ENCODE measurements around the gene KLF15. TPM values are rescaled to one million over a fixed set of nuclear protein-coding genes. Genes with fewer than 3 reads are reported as not detected.

Gene KLF15
- total and polyA plus RNA-seq, 2 of the 4 experiments (the other 2 are of a cell fraction): 0.18 to 0.24 TPM

GRCh38 chr3:126373146-126373613 is 16.0 kb upstream of the KLF15 start:
- in situ Hi-C loops (cut with MboI; ENCODE audit: low sequenced_read_pairs): loop anchor here (10.0 kb wide), 2 partner anchors 118 to 258 kb away; no protein-coding TSS in a partner anchor
- CTCF ChIA-PET: no interaction called here
- Histone ChIP-seq H3K4ac (ENCODE audit: low read depth, low read length) (no peak overlapping the region), H3K4me1 (ENCODE audit: control insufficient read depth, insufficient read depth, low read length) (no peaks in the 10 kb centered on the region), H3K9ac (ENCODE audit: low read depth, low read length) (no peak overlapping the region), H3K9me3 (ENCODE audit: control insufficient read depth, insufficient read depth, low read length) (no peaks in the 10 kb centered on the region), H4K20me1 (ENCODE audit: insufficient read depth, low read length) (no peaks in the 10 kb centered on the region; the same call in 1 of the 2 replicates), H3K4me2 (ENCODE audit: low read depth, low read length) (no peak overlapping the region), H3K56ac (ENCODE audit: extremely low read depth, insufficient read depth, low read length) (no peak overlapping the region), H3K79me1 (ENCODE audit: low read depth in 1 of 2, low read length in 2 of 2) (no peaks in the 10 kb centered on the region), H3K23ac (ENCODE audit: low read depth, low read length) (no peak overlapping the region), H3K9me1 (ENCODE audit: insufficient read depth, low read length) (no peaks in the 10 kb centered on the region), H2BK120ac (ENCODE audit: low read depth, low read length) (no peak overlapping the region), H2BK20ac (ENCODE audit: low read depth, low read length) (no peak overlapping the region), H3K36me3 (ENCODE audit: control insufficient read depth, insufficient read depth, low read length) (no peaks in the 10 kb centered on the region), H2AK9ac (replicated peaks; ENCODE audit: low read depth, low read length, poor library complexity) (no peak overlapping the region), H2AK5ac (ENCODE audit: low read depth, low read length) (no peak overlapping the region), H4K8ac (ENCODE audit: low read depth in 2 of 2, low read length in 2 of 2) (no peak overlapping the region), H3K14ac (replicated peaks; ENCODE audit: low read depth, low read length) (no peak overlapping the region), H3K18ac (ENCODE audit: low read depth, low read length) (no peak overlapping the region), H2BK15ac (ENCODE audit: low read depth, low read length) (no peak overlapping the region), H2BK5ac (ENCODE audit: low read depth, low read length, poor library complexity, severe bottlenecking) (no peak overlapping the region), H3K27ac (ENCODE audit: insufficient read depth, low read length) (no peak overlapping the region), H3K27me3 (ENCODE audit: control insufficient read depth, insufficient read depth, low read length) (peaks cover 21% of the 10 kb centered on the region), H2AFZ (replicated peaks; ENCODE audit: low read length, poor library complexity) (no peak overlapping the region), H4K5ac (ENCODE audit: low read depth, low read length) (no peak overlapping the region), H3K4me3 (ENCODE audit: insufficient read depth, low read depth, low read length) (no peak overlapping the region), H4K91ac (ENCODE audit: insufficient read depth, low read depth, low read length) (no peak overlapping the region)
- no peak for TF ChIP-seq CEBPB (IDR thresholded peaks at IDR 0.05; ENCODE audit: low read depth, low read length)
- TF ChIP-seq MAZ (IDR thresholded peaks at IDR 0.05; ENCODE audit: borderline replicate concordance, low read depth, low read length): no peak
- no peak for TF ChIP-seq RFX5 (IDR thresholded peaks at IDR 0.05; ENCODE audit: low read depth, low read length)
- TF ChIP-seq CHD1 (IDR thresholded peaks at IDR 0.05; ENCODE audit: low read depth, low read length): no peak
- no peak for TF ChIP-seq SMC3 (IDR thresholded peaks at IDR 0.05; ENCODE audit: low read depth, low read length)
- TF ChIP-seq USF2 (IDR thresholded peaks at IDR 0.05; ENCODE audit: low read depth, low read length): no peak
- no peak for TF ChIP-seq RCOR1 (IDR thresholded peaks at IDR 0.05; ENCODE audit: insufficient replicate concordance, low read length)
- no peak for TF ChIP-seq NFE2L2 (IDR thresholded peaks at IDR 0.05; ENCODE audit: low read depth, low read length)
- TF ChIP-seq BHLHE40 (IDR thresholded peaks at IDR 0.05; ENCODE audit: low read depth, low read length): no peak
- no peak for TF ChIP-seq RAD21 (IDR thresholded peaks at IDR 0.05; ENCODE audit: low read length)
- no peak for TF ChIP-seq MAFK (IDR thresholded peaks at IDR 0.05; ENCODE audit: low read depth, low read length)
- no peak for TF ChIP-seq ELK1 (IDR thresholded peaks at IDR 0.05; ENCODE audit: borderline replicate concordance, low read depth, low read length)
- POLR2A ChIA-PET (ENCODE audit: unreplicated experiment): no interaction called here
- BruUV-seq (replicated peaks): no TSS peak
- ATAC-seq (ENCODE audit: low read depth) (no peak), DNase-seq (no peak)
- WGBS, 2 experiments (ENCODE audit: extremely low coverage in 2 of 2, insufficient read length in 1 of 2): 100% methylated on average over 1 of the region's 4 CpGs; no CpG with 5 or more reads in 1 of the 2 experiments
- intact Hi-C loops (cut with micrococcal nuclease): no loop called here
- dilution Hi-C loops (cut with HindIII; ENCODE audit: low sequenced_read_pairs, unreplicated experiment): no loop called here
